ENCODE data around the gene RBPJL. TPM values are rescaled to one million over a fixed set of nuclear protein-coding genes. Genes with fewer than 3 reads are reported as not detected.

The RBPJL gene
- total and polyA plus RNA-seq, 2 of the 13 experiments (the other 11 are each of a cell fraction or from before 2014, with no cell fraction given): not detected

- TF ChIP-seq ZBTB37 (CRISPR knock-in tag; IDR thresholded peaks at IDR 0.05): no peak
- no peak; the same call in 1 of the 2 replicates for TF ChIP-seq SNAI1 (CRISPR knock-in tag; IDR thresholded peaks at IDR 0.05; ENCODE audit: borderline replicate concordance)
- TF ChIP-seq GPN1 (CRISPR knock-in tag; IDR thresholded peaks at IDR 0.05; ENCODE audit: borderline replicate concordance): no peak
- peak; percentile 8; the same call in 1 of the 2 replicates for TF ChIP-seq FOSL2 (CRISPR knock-in tag; IDR thresholded peaks at IDR 0.05)
- TF ChIP-seq ELF3 (CRISPR knock-in tag; IDR thresholded peaks at IDR 0.05): peak; percentile 35; the same call in 1 of the 2 replicates
- peak; percentile 55; the same call in 1 of the 2 replicates for TF ChIP-seq IRF9 (CRISPR knock-in tag; IDR thresholded peaks at IDR 0.05; ENCODE audit: borderline replicate concordance)
- TF ChIP-seq BCL6 (CRISPR knock-in tag; IDR thresholded peaks at IDR 0.05): 0 out of 2 replicates have a peak, but pooled peaks have one; percentile 15
- TF ChIP-seq ZNF709 (CRISPR knock-in tag; IDR thresholded peaks at IDR 0.05): no peak
- no peak for TF ChIP-seq ZC3H13 (CRISPR knock-in tag; IDR thresholded peaks at IDR 0.05)
- TF ChIP-seq MIER2 (CRISPR knock-in tag; IDR thresholded peaks at IDR 0.05): 0 out of 2 replicates have a peak, but pooled peaks have one; percentile 46
- no peak for TF ChIP-seq ZNF34 (CRISPR knock-in tag; IDR thresholded peaks at IDR 0.05; ENCODE audit: borderline replicate concordance)
- no peak for TF ChIP-seq SSRP1 (CRISPR knock-in tag; IDR thresholded peaks at IDR 0.05)
- TF ChIP-seq SP140L (CRISPR knock-in tag; IDR thresholded peaks at IDR 0.05; ENCODE audit: borderline replicate concordance): no peak
- no peak for TF ChIP-seq ZNF816 (CRISPR knock-in tag; IDR thresholded peaks at IDR 0.05; ENCODE audit: borderline replicate concordance)
- peak in 1 of 2 experiments; percentile 73; a peak in 2 of 4 replicates for TF ChIP-seq HMGXB4 (CRISPR knock-in tag; IDR thresholded peaks at IDR 0.05; ENCODE audit: borderline replicate concordance in 1 of 2, low read depth in 1 of 2)
- TF ChIP-seq ZNF205 (CRISPR knock-in tag; IDR thresholded peaks at IDR 0.05): no peak
- TF ChIP-seq IKZF1 (IDR thresholded peaks at IDR 0.05): no peak
- TF ChIP-seq STAG1 (CRISPR knock-in tag; IDR thresholded peaks at IDR 0.05): peak; percentile 83
- TF ChIP-seq ZSCAN20 (CRISPR knock-in tag; IDR thresholded peaks at IDR 0.05; ENCODE audit: borderline replicate concordance): no peak
- TF ChIP-seq ZNF337 (CRISPR knock-in tag; IDR thresholded peaks at IDR 0.05; ENCODE audit: borderline replicate concordance, low read depth): no peak
- TF ChIP-seq SAFB2 (CRISPR knock-in tag; IDR thresholded peaks at IDR 0.05; ENCODE audit: borderline replicate concordance, low read depth): no peak
- TF ChIP-seq GATAD1 (CRISPR knock-in tag; IDR thresholded peaks at IDR 0.05): no peak
- no peak for TF ChIP-seq NR3C1 (CRISPR knock-in tag; IDR thresholded peaks at IDR 0.05)
- TF ChIP-seq ZNF235 (CRISPR knock-in tag; IDR thresholded peaks at IDR 0.05; ENCODE audit: borderline replicate concordance): no peak
- 0 out of 2 replicates have a peak, but pooled peaks have one; percentile 35 for TF ChIP-seq ZNF333 (CRISPR knock-in tag; IDR thresholded peaks at IDR 0.05; ENCODE audit: borderline replicate concordance)
- TF ChIP-seq ZFP62 (CRISPR knock-in tag; IDR thresholded peaks at IDR 0.05): no peak
- no peak for TF ChIP-seq ZNF251 (CRISPR knock-in tag; IDR thresholded peaks at IDR 0.05)
Measured at GRCh38 chr20:45290677-45291355, 15.8 kb upstream of the RBPJL start (continued).

Measured in HepG2 (cell line).